ENCODE data around the gene HKDC1.

DNA sequence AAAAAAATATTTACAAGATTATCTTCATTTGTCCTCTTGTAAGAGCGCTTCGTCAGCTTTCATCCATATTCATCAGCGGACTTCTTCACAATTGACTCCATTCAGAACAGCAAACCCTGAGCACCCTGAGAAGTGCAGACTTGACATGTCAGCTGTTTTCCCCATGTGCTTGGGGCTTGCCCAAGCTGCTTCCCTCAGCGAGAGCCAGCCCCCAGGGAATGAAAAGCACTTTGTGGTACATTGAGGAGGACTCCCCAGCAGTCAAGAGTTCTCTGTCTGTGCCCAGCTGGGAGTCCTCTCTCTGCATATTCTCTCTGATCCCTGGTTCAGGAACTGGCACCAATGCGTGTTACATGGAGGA is 22.7 kb downstream of the HKDC1 start:
- TF ChIP-seq POLR2A (IDR thresholded peaks at IDR 0.05; ENCODE audit: low read depth) (no peak), CTCF (IDR thresholded peaks at IDR 0.05) (no peak), POLR2AphosphoS5 (IDR thresholded peaks at IDR 0.05) (no peak), EP300 (IDR thresholded peaks at IDR 0.05) (no peak)

All from esophagus muscularis mucosa (tissue), 4 donors.